ENCODE data around the gene TM7SF3. TPM values are rescaled to one million over a fixed set of nuclear protein-coding genes. Genes with fewer than 3 reads are reported as not detected.
A peak's percentile ranks its signal among the peaks of the same experiment; 100 is the strongest.
"Not testable (repeated sequence)": the region's sequence is repeated elsewhere in the genome, so short reads cannot be mapped to it uniquely, and the experiment has no call there.

Gene TM7SF3
- total RNA-seq, 3 donors from 2014 or later, result 47.6 to 69.9 (median 48.0) TPM

DNA sequence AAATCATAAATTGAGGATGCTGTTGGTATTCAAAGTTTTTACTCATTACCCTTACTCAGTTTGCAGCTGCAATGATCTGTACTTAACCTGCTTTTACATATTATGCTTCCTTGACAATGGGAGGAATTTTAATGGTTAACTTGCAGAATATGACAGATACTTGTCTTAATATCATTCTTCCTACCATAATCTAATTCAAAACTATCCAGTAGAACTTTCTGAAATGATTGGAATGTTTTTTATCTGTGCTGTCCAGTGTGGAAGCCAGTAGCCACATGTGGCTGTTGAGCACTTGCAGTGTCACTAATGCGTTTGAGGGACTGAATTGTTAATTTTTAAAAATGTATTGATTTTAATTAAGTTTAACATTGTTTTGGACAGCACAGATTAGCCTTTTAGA, 52.4 kb downstream of the TM7SF3 start:
- no peaks in the 10 kb centered on the region for H3K36me3 ChIP-seq (ENCODE audit: low read depth)
- DNase-seq (no peak), ATAC-seq (no peak)
- no peaks in the 10 kb centered on the region for H3K4me1 ChIP-seq (ENCODE audit: low read depth)
- no peaks in the 10 kb centered on the region for H3K9me3 ChIP-seq
- intact Hi-C loops (cut with DNase I, micrococcal nuclease), result no loop called here
- TF ChIP-seq, protein P1, sequence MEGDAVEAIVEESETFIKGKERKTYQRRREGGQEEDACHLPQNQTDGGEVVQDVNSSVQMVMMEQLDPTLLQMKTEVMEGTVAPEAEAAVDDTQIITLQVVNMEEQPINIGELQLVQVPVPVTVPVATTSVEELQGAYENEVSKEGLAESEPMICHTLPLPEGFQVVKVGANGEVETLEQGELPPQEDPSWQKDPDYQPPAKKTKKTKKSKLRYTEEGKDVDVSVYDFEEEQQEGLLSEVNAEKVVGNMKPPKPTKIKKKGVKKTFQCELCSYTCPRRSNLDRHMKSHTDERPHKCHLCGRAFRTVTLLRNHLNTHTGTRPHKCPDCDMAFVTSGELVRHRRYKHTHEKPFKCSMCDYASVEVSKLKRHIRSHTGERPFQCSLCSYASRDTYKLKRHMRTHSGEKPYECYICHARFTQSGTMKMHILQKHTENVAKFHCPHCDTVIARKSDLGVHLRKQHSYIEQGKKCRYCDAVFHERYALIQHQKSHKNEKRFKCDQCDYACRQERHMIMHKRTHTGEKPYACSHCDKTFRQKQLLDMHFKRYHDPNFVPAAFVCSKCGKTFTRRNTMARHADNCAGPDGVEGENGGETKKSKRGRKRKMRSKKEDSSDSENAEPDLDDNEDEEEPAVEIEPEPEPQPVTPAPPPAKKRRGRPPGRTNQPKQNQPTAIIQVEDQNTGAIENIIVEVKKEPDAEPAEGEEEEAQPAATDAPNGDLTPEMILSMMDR (IDR thresholded peaks at IDR 0.05), result no peak
- H3K4me3 ChIP-seq, result no peak overlapping the region

DNA sequence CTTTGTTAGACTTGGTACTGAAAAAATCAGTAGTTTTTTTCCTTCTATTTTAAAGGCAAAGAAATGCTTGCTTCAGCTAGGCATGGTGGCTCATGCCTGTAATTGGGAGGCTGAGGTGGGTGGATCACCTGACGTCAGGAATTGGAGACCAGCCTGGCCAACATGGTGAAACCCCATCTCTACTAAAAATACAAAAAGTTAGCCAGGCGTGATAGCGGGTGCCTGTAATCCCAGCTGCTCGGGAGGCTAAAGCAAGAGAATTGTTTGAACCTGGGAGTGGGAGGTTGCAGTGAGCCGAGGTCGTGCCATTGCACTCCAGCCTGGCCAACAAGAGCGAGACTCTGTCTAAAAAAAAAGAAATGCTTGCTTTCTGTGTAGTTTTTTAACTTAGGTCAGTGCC, 52.8 kb downstream of the TM7SF3 start:
- intact Hi-C loops (cut with DNase I, micrococcal nuclease); H3K36me3 ChIP-seq (ENCODE audit: low read depth): not testable (repeated sequence)

DNA sequence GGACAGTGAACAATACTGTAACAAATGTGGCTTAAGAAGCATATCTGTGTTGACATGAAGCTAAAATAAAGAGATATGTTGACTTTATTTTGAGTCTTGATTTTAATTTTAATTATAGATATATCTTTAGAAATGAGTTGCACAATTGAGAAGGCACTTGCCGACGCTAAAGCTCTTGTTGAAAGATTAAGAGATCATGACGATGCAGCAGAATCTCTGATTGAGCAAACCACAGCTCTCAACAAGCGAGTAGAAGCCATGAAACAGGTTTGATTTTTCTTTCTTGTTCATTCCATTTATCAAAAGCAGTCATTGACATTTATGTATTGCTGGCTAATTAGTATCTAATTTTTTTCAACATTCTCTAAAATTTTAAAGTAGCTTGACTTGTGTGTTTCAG, 60.2 kb downstream of the TM7SF3 start:
- intact Hi-C loops (cut with DNase I, micrococcal nuclease), result no loop called here
- DNase-seq (no peak), ATAC-seq (no peak)
- no peaks in the 10 kb centered on the region for H3K4me1 ChIP-seq (ENCODE audit: low read depth)
- H3K4me3 ChIP-seq, result no peak overlapping the region
- no peaks in the 10 kb centered on the region for H3K36me3 ChIP-seq (ENCODE audit: low read depth)
- no peaks in the 10 kb centered on the region for H3K9me3 ChIP-seq
- TF ChIP-seq, protein P1 (IDR thresholded peaks at IDR 0.05), result no peak

More for the DNA sequence above, 52.8 kb downstream of the TM7SF3 start:
- not testable (repeated sequence) for H3K9me3 ChIP-seq; H3K4me1 ChIP-seq (ENCODE audit: low read depth); H3K4me3 ChIP-seq; ATAC-seq; DNase-seq

DNA sequence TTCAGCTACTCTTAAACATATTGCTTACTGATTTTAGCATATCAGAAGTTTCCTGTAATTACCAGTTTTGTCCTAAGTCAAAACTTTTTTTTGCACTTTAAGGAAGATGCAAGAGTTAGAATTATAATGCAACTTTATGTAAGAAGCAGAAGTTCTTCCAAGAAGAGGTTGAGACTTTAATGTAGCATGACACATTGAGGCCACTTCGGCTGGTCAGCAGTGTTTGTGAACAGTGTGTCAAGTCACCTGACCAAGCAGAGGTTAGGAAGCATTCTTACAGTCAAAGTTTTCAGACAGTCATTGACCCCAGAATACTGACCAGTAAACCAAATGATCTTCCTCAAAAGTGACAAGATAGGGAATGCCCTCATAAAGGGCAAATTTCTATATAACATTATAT, 60.7 kb downstream of the TM7SF3 start:
- ATAC-seq, result peak; percentile 49
- H3K4me1 ChIP-seq (ENCODE audit: low read depth), result no peaks in the 10 kb centered on the region
- no peak overlapping the region for H3K4me3 ChIP-seq
- TF ChIP-seq, protein P1 (IDR thresholded peaks at IDR 0.05), result no peak
- H3K9me3 ChIP-seq, result no peaks in the 10 kb centered on the region
- intact Hi-C loops (cut with DNase I, micrococcal nuclease), result no loop called here
- DNase-seq, result no peak
- no peaks in the 10 kb centered on the region for H3K36me3 ChIP-seq (ENCODE audit: low read depth)

DNA sequence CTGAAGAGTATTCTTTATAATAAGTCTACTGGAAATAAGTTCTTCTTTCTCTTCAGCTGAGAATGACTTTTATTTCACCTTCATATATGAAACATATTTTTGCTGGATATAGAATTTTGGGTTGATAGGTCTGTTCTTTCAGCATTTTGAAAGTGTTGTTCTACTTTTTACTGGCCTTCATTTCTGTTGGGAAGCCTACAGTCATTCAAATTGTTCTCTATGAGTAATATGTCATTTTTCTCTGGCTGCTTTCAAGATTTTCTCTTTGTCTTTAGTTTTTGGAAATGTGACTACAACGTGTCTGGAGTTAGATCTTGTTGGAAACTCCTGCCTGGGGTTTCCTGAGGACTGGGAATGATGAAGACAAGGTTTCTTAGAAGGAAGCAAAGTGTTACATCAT, 65.9 kb downstream of the TM7SF3 start:
- DNase-seq, result no peak
- TF ChIP-seq, protein P1 (IDR thresholded peaks at IDR 0.05), result no peak
- no peaks in the 10 kb centered on the region for H3K4me1 ChIP-seq (ENCODE audit: low read depth)
- intact Hi-C loops (cut with DNase I, micrococcal nuclease), result no loop called here
- no peaks in the 10 kb centered on the region for H3K36me3 ChIP-seq (ENCODE audit: low read depth)
- no peak overlapping the region for H3K4me3 ChIP-seq
- no peaks in the 10 kb centered on the region for H3K9me3 ChIP-seq
- ATAC-seq, result no peak

DNA sequence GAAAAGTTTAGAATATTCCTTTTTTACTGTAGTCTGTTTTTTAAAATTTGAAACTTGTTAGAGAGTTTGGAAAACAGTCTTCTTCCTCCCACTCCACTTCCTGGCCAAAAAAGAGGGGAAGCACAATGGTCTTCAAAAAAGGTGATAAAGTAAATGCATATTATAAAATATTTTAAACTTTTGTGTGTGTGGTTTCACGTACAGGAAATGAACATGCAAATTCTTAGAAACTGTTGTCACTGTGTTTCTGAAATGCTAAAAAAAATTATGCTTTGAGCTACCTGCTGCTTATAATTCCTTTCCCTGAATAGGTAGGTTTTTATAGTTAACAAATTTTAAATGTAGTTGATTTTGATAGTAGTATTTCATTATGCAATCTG, 73.0 kb downstream of the TM7SF3 start:
- intact Hi-C loops (cut with DNase I, micrococcal nuclease), result no loop called here
- H3K9me3 ChIP-seq, result no peaks in the 10 kb centered on the region
- peaks cover 7% of the 10 kb centered on the region for H3K36me3 ChIP-seq (ENCODE audit: low read depth)
- peaks cover 15% of the 10 kb centered on the region for H3K4me1 ChIP-seq (ENCODE audit: low read depth)
- no peak for ATAC-seq
- H3K4me3 ChIP-seq, result no peak overlapping the region
- DNase-seq, result no peak
- TF ChIP-seq, protein P1 (IDR thresholded peaks at IDR 0.05), result no peak

Measured in mucosa of descending colon (tissue), 3 donors.